Kidney (tissue), 14 donors: Measurements from ENCODE around the gene SPTBN4. TPM values are rescaled to one million over a fixed set of nuclear protein-coding genes. Genes with fewer than 3 reads are reported as not detected.

Source experiments
- DNase-seq, 5 donors: peaks; one replicate each; pipeline ENCODE4 v3.0.0-alpha.2; 2013 to 2020
- FAIRE-seq: peaks from 2 replicates; lab custom pipeline; 2012; peaks lifted over from hg19 to GRCh38; lab: Jason Lieb, UNC
- H3K27ac ChIP-seq, 2 donors: one replicate each; pipeline ENCODE4 v1.7.0; 2013; ENCODE audit warnings: low read depth in 2 of 2, low read length in 2 of 2, inconsistent platforms in 1 of 2
- H3K27me3 ChIP-seq: one replicate; pipeline ENCODE4 v1.7.1; 2013; ENCODE audit warnings: low read length, inconsistent platforms; ENCODE audit not compliant: control insufficient read depth, insufficient read depth
- H3K36me3 ChIP-seq, 3 donors: one replicate each; pipeline versions ENCODE4 v1.7.0 to v1.7.1; 2013; ENCODE audit warnings: low read length in 3 of 3, control low read depth in 1 of 3, inconsistent platforms in 1 of 3; ENCODE audit not compliant: insufficient read depth in 3 of 3, control insufficient read depth in 2 of 3
- H3K4me1 ChIP-seq, 3 donors: one replicate each; pipeline versions ENCODE4 v1.7.0 to v1.7.1; 2013; ENCODE audit warnings: low read length in 3 of 3, inconsistent platforms in 1 of 3, low read depth in 1 of 3; ENCODE audit not compliant: control insufficient read depth in 2 of 3, insufficient read depth in 2 of 3
- H3K4me3 ChIP-seq, 3 donors: one replicate each; pipeline versions ENCODE4 v1.7.0 to v1.8.1; 2013; ENCODE audit warnings: low read length in 3 of 3, control low read depth in 1 of 3, inconsistent platforms in 1 of 3
- H3K9ac ChIP-seq, 3 donors: one replicate each; pipeline versions ENCODE4 v1.7.0 to v1.7.1; 2013; ENCODE audit warnings: low read length in 3 of 3, control low read depth in 1 of 3, inconsistent platforms in 1 of 3
- H3K9me3 ChIP-seq, 3 donors: one replicate each; pipeline versions ENCODE4 v1.7.0 to v1.7.1; 2013; ENCODE audit warnings: low read length in 3 of 3, control low read depth in 1 of 3, inconsistent platforms in 1 of 3; ENCODE audit not compliant: control insufficient read depth in 2 of 3, insufficient read depth in 1 of 3
- CTCF ChIP-seq: IDR thresholded peaks from 3 replicates; pipeline ENCODE4 v1.5.1; 2012; ENCODE audit warnings: mild to moderate bottlenecking, moderate library complexity, borderline replicate concordance; ENCODE audit not compliant: insufficient read depth; ENCODE audit errors: extremely low read depth
- intact Hi-C: fragments of 100-400 bp; cut with DNase I; formaldehyde crosslinking; loops from one replicate; pipeline ENCODE4 v1.11.1; 2022
- polyA plus RNA-seq: library from polyadenylated mRNA; stranded (reverse); fragments of 350-450 nt; fragmentation: Illumina TruSeq; extraction: RNeasy Lipid Tissue Mini Kit (QIAGEN cat#74804); gene quantifications from one replicate; pipeline ENCODE4 v1.2.3, GENCODE V29; 2014; ENCODE audit warnings: low read depth, low replicate concordance; ENCODE audit not compliant: insufficient read depth
- total RNA-seq: library from RNA; stranded (reverse); fragmentation: NEBNext Ultra II Directional; extraction: Animal tissue kit (Norgen Biotek cat#: 25700); gene quantifications from one replicate; pipeline ENCODE4 v1.2.1, GENCODE V29; 2021
- donor health status: control.
- donor health status: control.
- donor health status: control.
- donor health status: control.
- donor health status: control.
- donor health status: DM: yes; HTN: yes; CAD: no.
- donor health status: Normal renal cell carcinoma (clear cell type).

SPTBN4 gene
- total and polyA plus RNA-seq, 2 donors from 2014 or later, result 0.82 to 4.6 TPM

- FAIRE-seq (no peak), DNase-seq (peak in 1 of 5 donors; percentile 57)
- no peak for TF ChIP-seq CTCF
- Histone ChIP-seq H3K9me3 (no peaks in the 10 kb centered on the region), H3K27me3 (no peaks in the 10 kb centered on the region), H3K9ac (no peak overlapping the region), H3K4me3 (no peak overlapping the region), H3K27ac (no peak overlapping the region), H3K36me3 (peaks cover 0 to 3% (median 0%) of the 10 kb centered on the region in 3 donors), H3K4me1 (peaks cover 0 to 16% (median 0%) of the 10 kb centered on the region in 3 donors)
- intact Hi-C loops, result no loop called here
Observed at GRCh38 chr19:40608240-40608621, 141.4 kb downstream of the SPTBN4 start.

GRCh38 chr19:40608957-40609356 lies 142.2 kb downstream of the SPTBN4 start:
- TF ChIP-seq CTCF, result no peak
- Histone ChIP-seq H3K27me3 (no peaks in the 10 kb centered on the region), H3K9ac (no peak overlapping the region), H3K36me3 (peaks cover 0 to 3% (median 0%) of the 10 kb centered on the region in 3 donors), H3K4me1 (peaks cover 0 to 14% (median 0%) of the 10 kb centered on the region in 3 donors), H3K4me3 (peak overlapping the region in 1 of 3 donors; percentile 41), H3K27ac (no peak overlapping the region), H3K9me3 (no peaks in the 10 kb centered on the region)
- DNase-seq (no peak), FAIRE-seq (no peak)
- intact Hi-C loops, result no loop called here

- Histone ChIP-seq H3K27me3 (no peaks in the 10 kb centered on the region), H3K4me3 (peak overlapping the region in 1 of 3 donors; percentile 41), H3K9ac (peak overlapping the region in 1 of 3 donors; percentile 34), H3K4me1 (peaks cover 0 to 14% (median 0%) of the 10 kb centered on the region in 3 donors), H3K36me3 (peaks cover 0 to 3% (median 0%) of the 10 kb centered on the region in 3 donors), H3K9me3 (no peaks in the 10 kb centered on the region), H3K27ac (peak overlapping the region; percentile 65 to 76)
- peak; percentile 62 to 98 (median 74) for DNase-seq
- intact Hi-C loops, result no loop called here
- no peak for TF ChIP-seq CTCF
- FAIRE-seq, result no peak
Observed at GRCh38 chr19:40609561-40610395, 143.0 kb downstream of the SPTBN4 start.
